Kasumi-1 (cell line): Measurements from ENCODE around the gene MAN2A2.

ENCODE experiments used
- DNase-seq, 2 experiments: peaks; one replicate each; lab custom pipeline; 2025; lab: John Stamatoyannopoulos, UW

Gene MAN2A2

DNA sequence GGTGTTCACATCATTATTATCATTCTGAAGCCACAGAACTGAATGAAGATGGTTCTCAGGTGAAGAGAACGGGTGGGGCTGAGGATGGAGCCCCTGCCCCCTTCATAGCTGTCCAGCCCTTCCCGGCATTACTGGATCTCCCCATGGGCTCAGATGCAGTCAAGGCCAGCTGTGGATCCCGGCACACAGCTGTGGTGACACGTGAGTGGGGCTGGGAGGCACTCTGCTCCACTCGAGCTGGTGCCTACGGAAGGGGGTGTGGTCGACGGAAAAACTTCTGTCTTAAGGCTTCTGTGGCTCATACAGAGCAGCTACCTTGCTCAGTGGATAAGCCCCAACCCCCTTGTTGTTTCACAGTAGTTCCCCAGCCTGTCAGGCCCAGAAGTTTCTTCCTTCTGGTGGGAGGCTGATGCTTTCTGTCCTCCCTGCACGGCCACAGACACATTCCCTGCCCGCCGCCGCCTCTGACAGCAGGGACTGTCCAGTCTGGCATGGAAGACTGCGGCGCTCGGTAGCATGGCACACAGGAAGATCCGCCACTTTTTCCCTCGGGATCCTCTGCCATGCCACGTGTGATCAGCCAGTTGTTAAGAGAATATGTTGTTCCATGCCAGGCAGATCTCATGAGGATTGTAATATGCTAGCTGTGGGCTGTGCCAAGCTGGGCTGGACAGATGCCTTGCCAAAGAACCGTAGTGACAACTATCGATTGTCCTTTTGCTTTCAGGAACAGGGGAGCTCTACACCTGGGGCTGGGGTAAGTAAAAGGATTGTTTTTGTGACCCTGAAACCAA lies 57.4 kb downstream of the MAN2A2 start:
- no peak for DNase-seq

DNA sequence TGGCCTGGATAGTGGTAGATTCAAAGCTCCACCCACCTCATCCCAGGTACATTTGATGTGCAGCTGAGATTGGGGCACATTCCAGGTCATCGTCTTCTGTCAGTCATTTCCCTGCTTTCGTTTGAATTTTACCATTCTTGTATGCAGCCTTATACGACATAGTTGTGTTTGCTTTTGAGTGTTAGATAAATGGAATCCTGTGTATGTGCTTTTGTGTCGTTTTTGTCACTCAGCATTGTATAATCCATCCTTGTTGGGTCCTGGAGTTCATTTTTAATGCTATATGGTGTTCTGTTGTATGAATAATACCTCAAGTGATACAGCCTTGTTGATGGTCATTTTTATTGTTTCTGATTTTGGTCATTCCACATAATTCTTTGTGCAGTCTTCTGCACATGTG lies 58.9 kb downstream of the MAN2A2 start:
- no peak for DNase-seq

DNA sequence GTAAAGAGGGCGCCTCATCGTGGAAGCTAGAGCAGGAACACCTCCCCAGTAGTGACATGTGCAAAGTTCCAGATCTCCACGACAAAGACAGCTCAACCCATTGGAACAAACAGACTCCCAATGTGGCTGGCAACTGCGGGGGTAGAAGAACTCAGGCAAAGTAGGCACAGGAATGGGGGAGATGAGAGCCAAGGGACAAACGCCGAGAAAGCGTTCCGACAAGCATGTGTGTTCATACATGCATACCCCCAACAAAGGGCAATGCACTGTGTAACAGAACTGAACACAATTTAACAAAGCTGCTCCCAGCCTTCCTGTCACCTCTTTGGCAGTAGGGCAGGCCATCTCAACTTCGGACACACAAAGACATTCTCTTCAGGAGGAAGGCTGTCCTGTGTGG lies 63.2 kb downstream of the MAN2A2 start:
- DNase-seq = no peak

- DNase-seq = no peak
Measured at GRCh38 chr15:90967206-90967605, 64.1 kb downstream of the MAN2A2 start.

- DNase-seq = no peak
Measured at GRCh38 chr15:90968434-90968833, 65.3 kb downstream of the MAN2A2 start.

DNA sequence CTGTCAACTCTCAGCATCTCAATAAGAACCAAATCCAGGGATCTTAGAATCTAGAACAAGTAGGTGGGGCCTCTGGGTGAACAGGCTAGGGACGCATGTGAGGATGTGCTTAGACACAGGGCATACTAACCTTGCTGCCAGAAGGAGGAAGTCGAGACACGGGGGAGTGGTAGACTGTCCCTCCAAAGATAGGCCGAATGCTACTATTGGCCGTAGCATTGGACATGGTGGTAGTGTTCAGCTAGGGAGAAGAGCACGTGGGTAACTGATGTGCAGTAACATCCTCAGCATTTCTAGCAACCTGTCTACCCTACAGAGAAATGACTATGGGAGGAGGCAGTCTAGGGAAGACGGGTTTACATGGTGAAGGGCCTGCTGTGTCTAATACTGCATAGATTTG lies 67.2 kb downstream of the MAN2A2 start:
- DNase-seq = peak; percentile 19 to 34

DNA sequence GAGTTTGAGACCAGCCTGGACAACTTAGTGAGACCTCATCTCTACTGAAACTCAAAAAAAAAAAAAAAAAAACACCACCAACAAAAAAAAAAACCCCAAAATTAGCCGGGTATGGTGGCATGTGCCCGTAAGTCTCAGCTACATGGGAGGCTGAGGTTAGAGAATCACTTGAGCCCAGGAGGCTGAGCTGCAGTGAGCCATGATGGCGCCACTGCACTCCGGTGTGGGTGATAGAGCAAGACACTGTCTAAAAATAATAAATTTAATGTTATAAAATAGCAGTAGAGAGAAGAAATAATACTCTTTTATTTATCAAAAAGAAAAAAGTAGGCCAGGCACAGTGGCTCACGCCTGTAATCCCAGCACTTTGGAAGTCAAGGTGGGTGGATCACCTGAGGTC lies 69.0 kb downstream of the MAN2A2 start:
- DNase-seq = no peak
